H1 (cell line): ENCODE results near the gene JUN. TPM values are rescaled to one million over a fixed set of nuclear protein-coding genes. Genes with fewer than 3 reads are reported as not detected.

Experiments used
- EZH2 ChIP-seq: fragments of 200-600 bp; sonication (generic); IDR thresholded peaks from 2 replicates; pipeline ENCODE4 v1.7.1; 2012; ENCODE audit warnings: low read depth, mild to moderate bottlenecking, moderate library complexity, low read length, inconsistent platforms; ENCODE audit not compliant: severe bottlenecking
- KDM4A ChIP-seq: IDR thresholded peaks from one replicate; pipeline ENCODE4 v1.7.1; 2012; ENCODE audit warnings: low read depth, mild to moderate bottlenecking, moderate library complexity, low read length, inconsistent platforms; ENCODE audit not compliant: severe bottlenecking
- SIN3A ChIP-seq, 2 experiments: IDR thresholded peaks in 1 of 2; conservative IDR thresholded peaks in 1 of 2; 2 replicates each; pipeline ENCODE4 v1.6.1; 2011 to 2012; ENCODE audit warnings: low read length in 2 of 2, improper control_type of control experiment in 1 of 2, low read depth in 1 of 2, mild to moderate bottlenecking in 1 of 2
- TBP ChIP-seq: IDR thresholded peaks from 2 replicates; pipeline ENCODE4 v1.6.1; 2011; ENCODE audit warnings: low read depth, low read length, improper control_type of control experiment
- polyA plus RNA-seq, 7 experiments: library from polyadenylated mRNA; depleted of rRNA in 3 of 7; stranded (reverse) in 5 of 7; unstranded in 2 of 7; fragments of >200 nt in 5 of 7; fragments of 200-250 nt in 2 of 7; gene quantifications; 1 replicate in 5 of 7; 2 replicates in 1 of 7; 4 replicates in 1 of 7; pipeline versions ENCODE4 v1.2.1 to v1.2.3, GENCODE V29; 2011 to 2013; ENCODE audit warnings: missing spikeins in 2 of 7, mixed read lengths in 2 of 7
- total RNA-seq: library from RNA; stranded (reverse); fragmentation: NEBNext Ultra II Directional; extraction: Animal tissue kit (Norgen Biotek cat#: 25700); gene quantifications from 2 replicates; pipeline ENCODE4 v1.2.1, GENCODE V29; 2021

The JUN gene
- total and polyA plus RNA-seq, 2 of the 8 experiments (the other 6 are each of a cell fraction or from before 2014, with no cell fraction given) = 4.4 to 10.9 TPM

GRCh38 chr1:58799650-58800049 lies 15.8 kb upstream of the JUN start (continued):
- TF ChIP-seq KDM4A = no peak
- TF ChIP-seq SIN3A (conservative IDR thresholded peaks at IDR 0.05 in 1 of 2, IDR thresholded peaks at IDR 0.05 in 1 of 2; ENCODE audit: low read depth in 1 of 2, low read length in 2 of 2) = no peak
- no peak for TF ChIP-seq TBP
- TF ChIP-seq EZH2 = no peak
